Measurements from ENCODE around the gene TMEM198. TPM values are rescaled to one million over a fixed set of nuclear protein-coding genes. Genes with fewer than 3 reads are reported as not detected.

TMEM198 gene
- total and polyA plus RNA-seq, 2 of the 4 experiments (the other 2 are of a cell fraction) = 0.18 to 2.2 TPM

GRCh38 chr2:219553168-219553417, 9.3 kb downstream of the TMEM198 start:
- in situ Hi-C loops (cut with MboI; ENCODE audit: low sequenced_read_pairs) = no loop called here
- H3K23ac ChIP-seq (ENCODE audit: low read depth, low read length) = no peak overlapping the region
- no peaks in the 10 kb centered on the region; the same call in 1 of the 2 replicates for H4K20me1 ChIP-seq (ENCODE audit: insufficient read depth, low read length)
- peak overlapping the region; percentile 79 for H3K4me3 ChIP-seq (ENCODE audit: insufficient read depth, low read depth, low read length)
- WGBS, 2 experiments (ENCODE audit: extremely low coverage in 2 of 2, insufficient read length in 1 of 2) = 0% methylated on average over 1 of the region's 7 CpGs; no CpG with 5 or more reads in 1 of the 2 experiments
- H3K9me3 ChIP-seq (ENCODE audit: control insufficient read depth, insufficient read depth, low read length) = no peaks in the 10 kb centered on the region
- dilution Hi-C loops (cut with HindIII; ENCODE audit: low sequenced_read_pairs, unreplicated experiment) = no loop called here
- H3K18ac ChIP-seq (ENCODE audit: low read depth, low read length) = no peak overlapping the region
- ATAC-seq (ENCODE audit: low read depth) (no peak), DNase-seq (no peak)
- no peaks in the 10 kb centered on the region for H3K27me3 ChIP-seq (ENCODE audit: control insufficient read depth, insufficient read depth, low read length)
- no peak overlapping the region for H2BK120ac ChIP-seq (ENCODE audit: low read depth, low read length)
- H2AK5ac ChIP-seq (ENCODE audit: low read depth, low read length) = no peak overlapping the region
- BruUV-seq (replicated peaks) = no TSS peak
- no peaks in the 10 kb centered on the region for H3K9me1 ChIP-seq (ENCODE audit: insufficient read depth, low read length)
- no peak overlapping the region for H3K4ac ChIP-seq (ENCODE audit: low read depth, low read length)
- no peak overlapping the region for H3K14ac ChIP-seq (replicated peaks; ENCODE audit: low read depth, low read length)
- H3K4me2 ChIP-seq (ENCODE audit: low read depth, low read length) = peak overlapping the region; percentile 90
- no peak overlapping the region for H4K5ac ChIP-seq (ENCODE audit: low read depth, low read length)
- H2BK15ac ChIP-seq (ENCODE audit: low read depth, low read length) = no peak overlapping the region
- no peak overlapping the region for H3K56ac ChIP-seq (ENCODE audit: extremely low read depth, insufficient read depth, low read length)
- H2AFZ ChIP-seq (replicated peaks; ENCODE audit: low read length, poor library complexity) = peak overlapping the region; percentile 98
- intact Hi-C loops (cut with micrococcal nuclease) = no loop called here
- no peak overlapping the region for H4K91ac ChIP-seq (ENCODE audit: insufficient read depth, low read depth, low read length)
- ChIA-PET POLR2A (ENCODE audit: unreplicated experiment) (no interaction called here), CTCF (no interaction called here)
- H3K79me1 ChIP-seq (ENCODE audit: low read depth in 1 of 2, low read length in 2 of 2) = no peaks in the 10 kb centered on the region
- TF ChIP-seq CHD1 (IDR thresholded peaks at IDR 0.05; ENCODE audit: low read depth, low read length) = no peak
- no peak for TF ChIP-seq MXI1 (IDR thresholded peaks at IDR 0.05; ENCODE audit: borderline replicate concordance, low read depth, low read length)
- H2BK5ac ChIP-seq (ENCODE audit: low read depth, low read length, poor library complexity, severe bottlenecking) = no peak overlapping the region
- no peak overlapping the region for H2AK9ac ChIP-seq (replicated peaks; ENCODE audit: low read depth, low read length, poor library complexity)
- H3K36me3 ChIP-seq (ENCODE audit: control insufficient read depth, insufficient read depth, low read length) = no peaks in the 10 kb centered on the region
- no peak overlapping the region for H2BK20ac ChIP-seq (ENCODE audit: low read depth, low read length)
- no peak overlapping the region for H3K27ac ChIP-seq (ENCODE audit: insufficient read depth, low read length)
- H3K9ac ChIP-seq (ENCODE audit: low read depth, low read length) = no peak overlapping the region
- no peak overlapping the region for H4K8ac ChIP-seq (ENCODE audit: low read depth in 2 of 2, low read length in 2 of 2)
- H3K4me1 ChIP-seq (ENCODE audit: control insufficient read depth, insufficient read depth, low read length) = peaks cover 8% of the 10 kb centered on the region; the same call in 1 of the 2 replicates

All from IMR-90 (cell line).